Parathyroid adenoma (tissue), 2 donors: ENCODE results near the gene CXCL1.

Experiments
- H2AFZ ChIP-seq: fragments of 300-600 bp; sonication (generic); one replicate; pipeline ENCODE4 v1.7.0; 2017; ENCODE audit warnings: antibody characterized with exemption, mild to moderate bottlenecking
- H3K27ac ChIP-seq: fragments of 300-600 bp; sonication (generic); one replicate; pipeline ENCODE4 v1.7.0; 2017
- H3K27me3 ChIP-seq: fragments of 300-600 bp; sonication (generic); one replicate; pipeline ENCODE4 v1.7.0; 2017; ENCODE audit warnings: low read length; ENCODE audit not compliant: control insufficient read depth, insufficient read depth
- H3K36me3 ChIP-seq: fragments of 300-600 bp; sonication (generic); one replicate; pipeline ENCODE4 v1.7.0; 2017; ENCODE audit warnings: low read length; ENCODE audit not compliant: control insufficient read depth, insufficient read depth
- H3K4me1 ChIP-seq: fragments of 300-600 bp; sonication (generic); one replicate; pipeline ENCODE4 v1.7.0; 2017; ENCODE audit warnings: control low read depth
- H3K4me2 ChIP-seq: fragments of 300-600 bp; sonication (generic); one replicate; pipeline ENCODE4 v1.7.0; 2017; ENCODE audit warnings: low read length
- H3K4me3 ChIP-seq: fragments of 300-600 bp; sonication (generic); one replicate; pipeline ENCODE4 v1.7.0; 2017; ENCODE audit warnings: low read depth, low read length
- H3K79me2 ChIP-seq: fragments of 300-600 bp; sonication (generic); one replicate; pipeline ENCODE4 v1.7.0; 2017; ENCODE audit warnings: control low read depth
- H3K9ac ChIP-seq: fragments of 300-600 bp; sonication (generic); one replicate; pipeline ENCODE4 v1.7.0; 2017; ENCODE audit warnings: mild to moderate bottlenecking
- H3K9me3 ChIP-seq: fragments of 300-600 bp; sonication (generic); one replicate; pipeline ENCODE4 v1.7.0; 2017; ENCODE audit warnings: low read length; ENCODE audit not compliant: control insufficient read depth
- TF ChIP-seq, protein P1 (sequence below): fragments of 300-600 bp; sonication (generic); IDR thresholded peaks from one replicate; pipeline ENCODE4 v1.7.0; 2017; ENCODE audit warnings: antibody characterized with exemption, mild to moderate bottlenecking
- donor health status: primary hyperparathyroidism.

Gene CXCL1

DNA sequence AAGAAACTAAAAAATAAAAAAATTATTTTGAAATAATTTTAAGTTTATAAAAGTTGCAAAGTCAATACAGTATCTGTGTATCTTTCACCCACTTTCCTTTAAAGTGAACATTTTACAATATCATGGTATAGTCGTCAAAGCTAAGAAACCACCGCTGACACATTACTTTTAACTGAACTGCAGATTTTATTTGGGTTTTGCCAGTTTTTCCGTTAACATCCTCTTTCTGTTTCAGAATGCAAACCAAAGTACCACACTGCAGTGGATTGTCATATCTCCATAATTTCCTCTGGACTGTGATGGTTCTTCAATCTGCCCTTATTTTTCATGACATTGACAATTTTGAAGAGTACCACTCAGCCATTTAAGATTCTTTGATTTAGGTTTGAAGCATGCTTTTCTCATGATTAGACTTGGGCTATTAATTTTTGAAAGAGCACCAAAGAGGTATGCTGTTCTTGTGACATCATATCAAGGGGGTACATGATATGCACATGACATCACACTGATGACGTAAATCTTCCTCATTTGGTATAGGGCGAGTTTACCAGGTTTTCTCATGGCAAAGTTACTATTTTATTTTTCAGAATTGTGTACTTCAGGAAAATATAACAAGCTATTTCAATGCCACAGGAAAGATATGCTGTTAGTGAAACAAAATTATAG lies 3.6 kb upstream of the CXCL1 start:
- Histone ChIP-seq H2AFZ (no peak overlapping the region), H3K4me3 (no peak overlapping the region), H3K9me3 (no peaks in the 10 kb centered on the region), H3K79me2 (no peaks in the 10 kb centered on the region), H3K36me3 (no peaks in the 10 kb centered on the region), H3K27me3 (peaks cover 2% of the 10 kb centered on the region), H3K4me2 (no peak overlapping the region), H3K27ac (no peak overlapping the region), H3K4me1 (no peaks in the 10 kb centered on the region), H3K9ac (no peak overlapping the region)
- TF ChIP-seq, protein P1, sequence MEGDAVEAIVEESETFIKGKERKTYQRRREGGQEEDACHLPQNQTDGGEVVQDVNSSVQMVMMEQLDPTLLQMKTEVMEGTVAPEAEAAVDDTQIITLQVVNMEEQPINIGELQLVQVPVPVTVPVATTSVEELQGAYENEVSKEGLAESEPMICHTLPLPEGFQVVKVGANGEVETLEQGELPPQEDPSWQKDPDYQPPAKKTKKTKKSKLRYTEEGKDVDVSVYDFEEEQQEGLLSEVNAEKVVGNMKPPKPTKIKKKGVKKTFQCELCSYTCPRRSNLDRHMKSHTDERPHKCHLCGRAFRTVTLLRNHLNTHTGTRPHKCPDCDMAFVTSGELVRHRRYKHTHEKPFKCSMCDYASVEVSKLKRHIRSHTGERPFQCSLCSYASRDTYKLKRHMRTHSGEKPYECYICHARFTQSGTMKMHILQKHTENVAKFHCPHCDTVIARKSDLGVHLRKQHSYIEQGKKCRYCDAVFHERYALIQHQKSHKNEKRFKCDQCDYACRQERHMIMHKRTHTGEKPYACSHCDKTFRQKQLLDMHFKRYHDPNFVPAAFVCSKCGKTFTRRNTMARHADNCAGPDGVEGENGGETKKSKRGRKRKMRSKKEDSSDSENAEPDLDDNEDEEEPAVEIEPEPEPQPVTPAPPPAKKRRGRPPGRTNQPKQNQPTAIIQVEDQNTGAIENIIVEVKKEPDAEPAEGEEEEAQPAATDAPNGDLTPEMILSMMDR: no peak

DNA sequence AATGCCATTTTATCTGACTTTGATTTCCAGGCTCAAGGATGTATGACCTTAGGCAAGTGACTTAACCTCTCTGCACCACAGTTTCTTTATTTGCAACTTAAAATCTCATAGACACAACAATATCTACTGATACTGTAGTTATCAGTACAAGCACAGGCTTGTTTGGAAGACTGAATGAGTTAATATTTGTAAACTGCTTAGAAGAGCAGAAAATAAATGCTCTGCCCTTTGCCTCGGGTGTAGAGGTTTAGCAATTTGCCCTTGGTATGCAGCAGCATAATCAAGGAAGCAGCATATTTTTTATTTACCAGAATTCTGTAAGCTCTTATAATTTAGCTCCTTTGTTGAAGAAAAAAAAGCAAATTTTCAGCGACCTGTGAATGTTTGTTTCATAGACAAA lies 2.9 kb upstream of the CXCL1 start:
- Histone ChIP-seq H3K4me1 (no peaks in the 10 kb centered on the region), H3K4me2 (no peak overlapping the region), H3K9me3 (no peaks in the 10 kb centered on the region), H3K79me2 (no peaks in the 10 kb centered on the region), H3K4me3 (no peak overlapping the region), H3K9ac (no peak overlapping the region), H2AFZ (no peak overlapping the region), H3K36me3 (no peaks in the 10 kb centered on the region), H3K27me3 (peaks cover 2% of the 10 kb centered on the region), H3K27ac (no peak overlapping the region)
- TF ChIP-seq, protein P1: no peak

DNA sequence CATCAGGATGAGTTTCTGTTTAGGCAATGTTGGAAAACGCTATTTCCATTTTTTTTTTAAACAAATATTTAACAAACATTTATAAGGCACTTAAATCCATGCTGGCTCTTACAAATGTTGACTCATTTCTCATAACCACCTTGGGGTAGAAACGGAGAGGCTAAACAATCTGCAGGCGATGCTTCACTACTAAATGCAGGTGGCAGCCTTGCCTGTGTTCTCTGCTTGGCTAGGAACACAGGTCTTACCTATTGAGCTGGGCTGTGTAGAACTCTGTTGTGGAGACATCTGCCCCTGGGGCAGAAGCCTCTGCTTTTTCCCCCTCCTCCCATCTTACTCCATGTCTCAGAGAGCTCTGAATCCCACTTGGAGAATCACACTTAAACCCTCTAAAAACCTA lies 1.4 kb upstream of the CXCL1 start:
- Histone ChIP-seq H3K4me2 (no peak overlapping the region), H3K79me2 (no peaks in the 10 kb centered on the region), H3K4me1 (no peaks in the 10 kb centered on the region), H3K9me3 (no peaks in the 10 kb centered on the region), H3K36me3 (no peaks in the 10 kb centered on the region), H2AFZ (no peak overlapping the region), H3K27me3 (peaks cover 2% of the 10 kb centered on the region), H3K9ac (no peak overlapping the region), H3K4me3 (no peak overlapping the region), H3K27ac (no peak overlapping the region)
- TF ChIP-seq, protein P1: no peak

DNA sequence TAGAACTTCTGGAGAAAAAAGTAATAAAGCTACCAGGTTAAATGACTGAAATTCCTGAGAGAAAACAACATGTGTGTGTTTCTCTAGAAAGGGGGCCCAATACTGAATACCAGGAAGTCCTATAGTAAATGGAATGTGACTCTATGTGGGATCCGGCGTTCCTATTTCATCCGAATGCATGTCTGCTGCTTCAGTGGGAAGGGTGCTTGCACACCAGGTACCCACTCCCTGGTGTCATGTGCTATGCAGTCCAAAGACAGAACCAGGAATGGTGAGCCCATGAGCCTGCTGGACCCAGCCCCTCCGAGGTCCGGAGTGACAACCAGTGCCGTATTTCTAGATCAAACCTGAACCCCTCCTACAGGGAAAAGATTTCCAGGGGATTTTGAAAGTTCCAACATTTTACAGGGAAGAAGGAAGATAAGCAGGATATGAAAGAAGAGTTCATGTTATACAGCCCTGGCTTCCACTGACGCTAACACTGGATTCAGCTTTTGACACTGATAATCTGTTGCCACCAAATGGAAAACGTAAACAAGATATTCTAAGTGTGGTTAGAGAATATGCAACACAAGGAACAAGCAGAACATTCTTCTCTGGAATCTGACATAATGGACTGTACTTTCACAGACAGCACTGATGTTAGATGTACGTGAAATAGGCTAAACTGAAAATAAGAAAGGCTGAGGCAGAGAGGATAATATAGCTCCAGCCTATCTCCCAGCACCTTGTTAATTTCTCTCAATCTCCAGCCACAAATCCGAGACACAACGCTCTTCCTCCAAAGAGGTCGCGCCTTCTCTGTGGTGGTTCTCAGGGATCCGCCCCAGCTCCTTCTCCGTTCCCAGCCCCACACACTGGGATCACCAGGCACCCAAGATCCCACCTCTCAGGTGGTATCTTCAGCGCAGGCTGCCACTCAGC lies 725 bp upstream of the CXCL1 start:
- no peak overlapping the region for H3K27ac ChIP-seq
- no peak overlapping the region for H3K9ac ChIP-seq

More for the DNA sequence above, 725 bp upstream of the CXCL1 start:
- TF ChIP-seq, protein P1: no peak
- no peaks in the 10 kb centered on the region for H3K36me3 ChIP-seq
- H3K4me1 ChIP-seq: no peaks in the 10 kb centered on the region
- H3K4me2 ChIP-seq: peak overlapping the region; percentile 76
- no peaks in the 10 kb centered on the region for H3K9me3 ChIP-seq
- no peaks in the 10 kb centered on the region for H3K79me2 ChIP-seq
- H2AFZ ChIP-seq: peak overlapping the region; percentile 62
- peak overlapping the region; percentile 55 for H3K4me3 ChIP-seq
- H3K27me3 ChIP-seq: peaks cover 2% of the 10 kb centered on the region
